NT2/D1 (cell line): ENCODE data around the gene SLC35B3.
"Not testable (repeated sequence)": the region's sequence is repeated elsewhere in the genome, so short reads cannot be mapped to it uniquely, and the experiment has no call there.

Experiments
- DNase-seq: peaks from one replicate; pipeline ENCODE4 v3.0.0-alpha.2; 2011; ENCODE audit warnings: low read depth, low spot score
- H3K27me3 ChIP-seq: 2 replicates; pipeline ENCODE4 v1.6.0; 2011; ENCODE audit warnings: mild to moderate bottlenecking; ENCODE audit not compliant: insufficient read length, insufficient read depth
- H3K36me3 ChIP-seq: 2 replicates; pipeline ENCODE4 v1.6.1; 2011; ENCODE audit warnings: mild to moderate bottlenecking, low read length, mixed read lengths; ENCODE audit not compliant: insufficient read depth, insufficient read length
- H3K4me1 ChIP-seq: 2 replicates; pipeline ENCODE4 v1.5.1; 2011; ENCODE audit not compliant: insufficient read depth, insufficient read length
- H3K4me3 ChIP-seq: 2 replicates; pipeline ENCODE4 v1.5.1; 2011; ENCODE audit warnings: low read depth; ENCODE audit not compliant: insufficient read length
- H3K9ac ChIP-seq: 2 replicates; pipeline ENCODE4 v1.6.0; 2011; ENCODE audit warnings: low read depth; ENCODE audit not compliant: insufficient read length
- H3K9me3 ChIP-seq: 2 replicates; pipeline ENCODE4 v1.5.1; 2011; ENCODE audit warnings: mild to moderate bottlenecking, low read length; ENCODE audit not compliant: insufficient read depth
- SUZ12 ChIP-seq: IDR thresholded peaks from 2 replicates; pipeline ENCODE4 v1.6.1; 2011; ENCODE audit not compliant: insufficient read length, insufficient read depth; ENCODE audit errors: extremely low read depth
- YY1 ChIP-seq: IDR thresholded peaks from 2 replicates; pipeline ENCODE4 v1.6.1; 2011; ENCODE audit not compliant: insufficient read length, insufficient read depth
- ZNF274 ChIP-seq: IDR thresholded peaks from 2 replicates; pipeline ENCODE4 v1.6.1; 2011; ENCODE audit warnings: mild to moderate bottlenecking, low read depth, low read length

The SLC35B3 gene

DNA sequence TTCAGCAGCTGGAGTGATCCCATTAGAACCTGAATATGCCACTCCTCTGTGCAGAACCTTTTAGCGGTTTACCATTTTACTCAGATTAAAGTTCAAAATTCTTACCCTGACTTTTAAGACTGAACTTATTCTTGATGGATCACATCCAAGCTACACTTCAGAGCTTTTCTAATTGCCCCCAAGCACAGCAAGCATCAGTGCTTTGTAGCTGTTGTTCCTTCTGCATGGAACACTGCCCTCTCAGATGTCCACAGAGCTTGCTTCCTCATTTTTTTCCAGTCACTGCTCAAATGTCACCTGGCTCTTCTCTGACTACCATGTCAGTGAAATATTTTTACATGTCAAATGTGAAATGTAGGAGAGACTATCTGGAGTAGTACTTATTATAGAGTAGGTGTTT lies 1.6 kb upstream of the SLC35B3 start:
- H3K9me3 ChIP-seq, result no peaks in the 10 kb centered on the region
- TF ChIP-seq ZNF274, result no peak
- TF ChIP-seq YY1, result no peak
- TF ChIP-seq SUZ12, result no peak
- H3K9ac ChIP-seq, result no peak overlapping the region
- no peak overlapping the region for H3K4me3 ChIP-seq
- DNase-seq, result no peak
- peaks cover 12% of the 10 kb centered on the region for H3K36me3 ChIP-seq
- no peaks in the 10 kb centered on the region for H3K4me1 ChIP-seq
- no peaks in the 10 kb centered on the region for H3K27me3 ChIP-seq

DNA sequence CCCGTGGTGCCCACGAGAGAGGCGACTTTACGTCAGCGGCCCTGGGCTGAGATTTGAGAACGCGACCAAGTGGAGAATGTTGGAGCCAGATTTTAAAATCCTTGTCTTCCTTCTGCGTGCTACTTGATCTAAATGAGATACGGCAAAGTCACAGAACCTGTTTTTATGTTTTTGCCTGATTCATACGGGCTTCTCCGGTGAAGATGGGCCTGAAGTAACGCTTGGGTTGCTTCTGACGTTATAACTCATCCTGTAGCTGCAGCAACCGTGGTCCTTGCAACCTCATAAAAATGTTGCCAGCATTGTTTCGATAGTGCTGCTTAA lies 462 bp upstream of the SLC35B3 start:
- no peaks in the 10 kb centered on the region for H3K9me3 ChIP-seq
- peak overlapping the region; percentile 86 for H3K9ac ChIP-seq
- H3K36me3 ChIP-seq, result peaks cover 19% of the 10 kb centered on the region
- no peaks in the 10 kb centered on the region for H3K27me3 ChIP-seq
- H3K4me1 ChIP-seq, result no peaks in the 10 kb centered on the region
- TF ChIP-seq ZNF274, result no peak
- TF ChIP-seq SUZ12, result no peak
- no peak for TF ChIP-seq YY1
- DNase-seq, result no peak
- peak overlapping the region; percentile 93 for H3K4me3 ChIP-seq

DNA sequence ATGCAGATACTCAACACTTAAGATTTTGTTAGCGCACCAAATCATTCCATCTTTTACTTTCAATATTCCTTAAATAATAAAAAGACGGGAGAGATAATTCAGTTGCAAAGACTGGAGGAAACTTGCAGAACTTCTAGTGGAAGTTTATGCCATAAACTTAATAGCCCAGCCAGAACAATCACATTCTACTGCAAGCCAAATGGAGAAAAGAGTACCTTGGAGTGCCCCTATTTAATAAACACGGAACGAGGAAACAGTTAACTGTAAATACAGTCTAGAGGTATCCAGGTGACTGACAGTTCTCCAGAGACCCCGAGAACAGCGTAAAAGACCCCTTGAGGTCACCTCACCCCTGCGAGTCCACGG lies 635 bp downstream of the SLC35B3 start:
- Histone ChIP-seq H3K4me3 (peak overlapping the region; percentile 93), H3K27me3 (no peaks in the 10 kb centered on the region), H3K36me3 (peaks cover 24% of the 10 kb centered on the region), H3K9ac (peak overlapping the region; percentile 98), H3K9me3 (no peaks in the 10 kb centered on the region), H3K4me1 (no peaks in the 10 kb centered on the region)
- no peak for DNase-seq
- TF ChIP-seq ZNF274, result no peak
- TF ChIP-seq SUZ12, result no peak
- no peak for TF ChIP-seq YY1

DNA sequence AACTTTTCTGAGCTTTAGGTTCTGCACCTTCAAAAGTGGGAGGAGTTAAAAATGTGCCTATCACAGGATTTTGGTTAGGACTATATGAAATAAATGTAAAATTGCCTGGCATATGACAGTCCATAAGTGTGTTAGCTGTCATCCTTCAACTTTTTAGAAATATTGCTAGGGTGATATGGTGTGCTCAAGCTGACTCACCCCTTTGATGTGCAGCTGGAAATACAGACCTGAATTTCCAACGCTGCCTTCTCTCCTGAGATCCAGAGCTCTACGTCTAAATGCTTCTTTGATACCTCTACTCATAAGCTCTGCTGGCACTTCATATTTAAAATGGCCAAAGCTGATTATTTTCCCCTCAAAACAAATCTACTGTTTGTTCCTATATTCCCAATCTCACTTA lies 2.7 kb downstream of the SLC35B3 start:
- no peaks in the 10 kb centered on the region for H3K9me3 ChIP-seq
- H3K9ac ChIP-seq, result no peak overlapping the region
- no peak overlapping the region for H3K4me3 ChIP-seq
- TF ChIP-seq SUZ12 (no peak), ZNF274 (no peak), YY1 (no peak)
- H3K4me1 ChIP-seq, result no peaks in the 10 kb centered on the region
- peaks cover 34% of the 10 kb centered on the region for H3K36me3 ChIP-seq
- DNase-seq, result no peak
- H3K27me3 ChIP-seq, result no peaks in the 10 kb centered on the region

DNA sequence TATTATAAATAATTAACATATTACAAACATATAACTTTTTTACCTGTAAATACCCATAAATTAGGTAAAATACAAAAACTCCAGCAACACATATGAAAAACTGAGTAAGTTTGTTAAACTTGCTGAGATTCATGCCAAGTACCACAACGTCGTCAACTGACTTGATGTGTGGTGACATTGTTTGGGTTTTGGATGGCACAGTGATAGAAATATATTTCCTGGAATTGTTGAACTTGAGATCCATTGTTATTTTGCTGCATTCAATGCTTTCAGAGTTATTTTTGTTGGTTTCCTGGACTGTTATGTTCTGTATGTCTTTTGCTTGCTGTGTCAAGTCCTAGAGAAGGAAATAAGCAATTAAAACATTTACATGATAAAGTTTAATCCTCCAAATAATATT lies 5.5 kb downstream of the SLC35B3 start:
- H3K9ac ChIP-seq, result no peak overlapping the region
- no peak for DNase-seq
- H3K36me3 ChIP-seq, result peaks cover 52% of the 10 kb centered on the region
- no peaks in the 10 kb centered on the region for H3K27me3 ChIP-seq
- no peak overlapping the region for H3K4me3 ChIP-seq
- H3K4me1 ChIP-seq, result no peaks in the 10 kb centered on the region
- no peaks in the 10 kb centered on the region for H3K9me3 ChIP-seq
- no peak for TF ChIP-seq ZNF274
- TF ChIP-seq SUZ12, result no peak
- no peak for TF ChIP-seq YY1

- not testable (repeated sequence) for H3K4me1 ChIP-seq, H3K9ac ChIP-seq, H3K9me3 ChIP-seq, H3K27me3 ChIP-seq, DNase-seq, H3K4me3 ChIP-seq
- H3K36me3 ChIP-seq, result peaks cover 41% of the 10 kb centered on the region
These were observed 8.8 kb downstream of the SLC35B3 start for GRCh38 chr6:8426544-8426943.

DNA sequence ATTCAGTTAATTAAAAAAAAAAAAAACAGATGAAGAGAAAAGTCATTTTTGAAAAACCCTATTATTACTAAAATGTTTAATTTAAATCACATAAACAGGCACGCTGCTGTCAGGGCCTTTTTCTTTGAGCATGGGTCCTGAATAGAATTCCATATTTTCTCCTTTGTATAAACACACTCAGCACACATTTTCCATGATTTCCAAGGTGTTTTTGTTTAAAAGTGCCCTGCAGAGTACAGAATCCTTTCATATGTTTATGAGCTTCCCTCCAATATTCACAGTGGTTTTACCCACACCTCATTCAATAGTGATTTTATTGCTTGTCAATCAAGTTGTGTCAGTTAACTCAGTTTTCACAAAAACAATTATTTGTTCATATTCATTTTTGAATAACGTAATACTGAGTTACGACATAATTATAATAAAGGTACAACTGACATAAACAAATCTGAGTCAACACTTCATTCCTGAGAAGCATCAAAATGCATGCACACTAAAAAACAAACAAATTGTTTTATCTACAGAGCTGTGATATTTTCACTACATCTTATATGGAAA lies 15.2 kb downstream of the SLC35B3 start:
- no peak for DNase-seq
- peaks cover 2% of the 10 kb centered on the region for H3K4me1 ChIP-seq
- H3K36me3 ChIP-seq, result peaks cover 33% of the 10 kb centered on the region
- no peaks in the 10 kb centered on the region for H3K27me3 ChIP-seq
- TF ChIP-seq YY1 (no peak), ZNF274 (no peak), SUZ12 (no peak)
- no peaks in the 10 kb centered on the region for H3K9me3 ChIP-seq
- H3K4me3 ChIP-seq, result no peak overlapping the region
- no peak overlapping the region for H3K9ac ChIP-seq

DNA sequence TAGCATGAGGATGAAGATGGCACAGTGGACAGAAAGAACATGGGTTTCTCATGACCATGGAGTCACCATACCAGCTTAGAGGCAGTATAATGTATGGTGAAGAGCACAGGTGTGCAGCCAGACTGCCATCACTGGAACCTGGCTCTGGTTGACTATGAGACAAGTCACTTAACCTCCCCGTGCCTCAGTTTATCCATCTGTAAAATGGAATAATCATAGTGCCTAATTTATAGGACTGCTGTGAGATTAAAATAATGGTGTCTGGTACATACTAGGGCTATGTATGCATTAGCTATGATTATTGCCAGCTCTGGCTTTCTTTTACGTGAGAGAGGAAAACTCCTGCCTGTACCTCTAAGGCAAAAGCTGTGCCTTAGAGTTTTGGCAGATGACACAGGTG lies 19.4 kb downstream of the SLC35B3 start:
- TF ChIP-seq ZNF274 (no peak), YY1 (no peak), SUZ12 (no peak)
- H3K4me3 ChIP-seq, result no peak overlapping the region
- H3K9ac ChIP-seq, result no peak overlapping the region
- H3K27me3 ChIP-seq, result no peaks in the 10 kb centered on the region
- H3K4me1 ChIP-seq, result peaks cover 2% of the 10 kb centered on the region
- DNase-seq, result no peak
- H3K9me3 ChIP-seq, result no peaks in the 10 kb centered on the region
- H3K36me3 ChIP-seq, result peaks cover 54% of the 10 kb centered on the region
